Suprapubic skin (tissue), 4 donors: Measurements from ENCODE around the gene USF2. TPM values are rescaled to one million over a fixed set of nuclear protein-coding genes. Genes with fewer than 3 reads are reported as not detected.
"Not testable (repeated sequence)": the region's sequence is repeated elsewhere in the genome, so short reads cannot be mapped to it uniquely, and the experiment has no call there.

Source experiments
- DNase-seq, 2 donors: peaks; one replicate each; pipeline ENCODE4 v3.0.0-alpha.2; 2019; ENCODE audit warnings: low spot score in 2 of 2
- H3K27ac ChIP-seq: fragments of 200-600 bp; sonication (generic); one replicate; pipeline ENCODE4 v1.5.1; 2019
- H3K27me3 ChIP-seq: fragments of 200-600 bp; sonication (generic); one replicate; pipeline ENCODE4 v1.5.1; 2019
- H3K36me3 ChIP-seq: fragments of 200-600 bp; sonication (generic); one replicate; pipeline ENCODE4 v1.5.1; 2019
- H3K4me1 ChIP-seq: fragments of 200-600 bp; sonication (generic); one replicate; pipeline ENCODE4 v1.5.1; 2019
- H3K4me3 ChIP-seq: fragments of 200-600 bp; sonication (generic); one replicate; pipeline ENCODE4 v1.5.1; 2019; ENCODE audit warnings: mild to moderate bottlenecking
- H3K9me3 ChIP-seq: fragments of 200-600 bp; sonication (generic); one replicate; pipeline ENCODE4 v1.5.1; 2019
- EP300 ChIP-seq: sonication (generic); formaldehyde crosslinking; IDR thresholded peaks from one replicate; pipeline ENCODE4 v1.6.1; 2017; ENCODE audit warnings: antibody characterized with exemption
- POLR2A ChIP-seq, 2 donors: fragments of 450-650 bp; IDR thresholded peaks; one replicate each; pipeline ENCODE4 v1.6.1; 2017; ENCODE audit warnings: antibody characterized with exemption in 2 of 2, mild to moderate bottlenecking in 2 of 2, moderate library complexity in 2 of 2
- POLR2AphosphoS5 ChIP-seq, 3 donors: sonication (generic); formaldehyde crosslinking; IDR thresholded peaks; one replicate each; pipeline ENCODE4 v1.6.1; 2017; ENCODE audit warnings: antibody characterized with exemption in 3 of 3
- WGBS: methylation state at CpG from one replicate; pipeline ENCODE4 v1.1.5; 2018; 5-methylcytosine and 5-hydroxymethylcytosine counted together
- total RNA-seq, 4 donors: library from RNA; depleted of rRNA; stranded (reverse); fragments of >200 nt; gene quantifications; one replicate each; pipeline ENCODE4 v1.1.0, GENCODE V29; 2016
- TF ChIP-seq, protein P1 (sequence below), 2 donors: fragments of 200-600 bp in 1 of 2; fragments of 450-650 bp in 1 of 2; sonication (generic) in 1 of 2; IDR thresholded peaks; one replicate each; pipeline ENCODE4 v1.5.1; 2016 to 2019; ENCODE audit warnings: antibody characterized with exemption in 2 of 2, mild to moderate bottlenecking in 1 of 2, moderate library complexity in 1 of 2

Gene USF2
- total RNA-seq, 4 donors from 2014 or later, result 111 to 178 (median 122) TPM

DNA sequence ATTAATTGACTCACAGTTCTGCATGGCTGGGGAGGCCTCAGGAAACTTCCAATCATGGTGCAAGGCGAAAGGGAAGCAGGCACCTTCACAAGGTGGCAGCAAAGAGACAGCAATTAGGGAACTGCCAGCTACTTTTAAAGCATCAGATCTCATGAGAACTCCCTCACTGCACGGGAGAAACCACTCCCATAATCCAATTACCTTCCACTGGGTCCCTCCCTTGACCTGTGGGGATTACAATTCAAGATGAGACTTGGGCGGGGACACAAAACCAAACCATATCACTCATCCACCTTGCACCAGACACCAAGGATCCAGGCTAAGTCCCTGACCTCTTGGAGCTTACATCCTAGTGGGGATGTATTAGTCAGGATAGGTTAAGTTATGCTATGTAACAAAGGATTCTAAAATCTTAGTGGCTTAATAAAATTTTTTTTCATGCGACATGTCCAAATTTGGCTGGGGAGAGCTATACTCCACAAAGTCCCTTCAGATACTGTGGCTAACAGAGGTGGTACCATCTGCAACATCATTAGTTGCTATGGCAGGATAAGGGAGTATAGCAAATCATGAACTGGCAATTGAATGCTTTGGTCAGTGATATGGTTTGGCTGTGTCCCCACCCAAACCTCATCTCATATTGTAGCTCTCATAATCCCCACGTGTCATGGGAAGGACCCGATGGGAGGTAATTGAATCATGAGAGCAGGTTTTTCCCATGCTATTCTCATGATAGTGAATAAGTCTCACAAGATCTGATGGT, 31.9 kb upstream of the USF2 start:
- H3K4me3 ChIP-seq, result no peak overlapping the region
- no peaks in the 10 kb centered on the region for H3K9me3 ChIP-seq
- H3K4me1 ChIP-seq, result no peaks in the 10 kb centered on the region
- DNase-seq, result no peak
- WGBS, result 74% methylated on average over 6 of the region's 6 CpGs
- H3K27ac ChIP-seq, result no peak overlapping the region
- TF ChIP-seq POLR2AphosphoS5 (IDR thresholded peaks at IDR 0.05) (no peak), EP300 (no peak), POLR2A (IDR thresholded peaks at IDR 0.05) (no peak)
- TF ChIP-seq, protein P1, sequence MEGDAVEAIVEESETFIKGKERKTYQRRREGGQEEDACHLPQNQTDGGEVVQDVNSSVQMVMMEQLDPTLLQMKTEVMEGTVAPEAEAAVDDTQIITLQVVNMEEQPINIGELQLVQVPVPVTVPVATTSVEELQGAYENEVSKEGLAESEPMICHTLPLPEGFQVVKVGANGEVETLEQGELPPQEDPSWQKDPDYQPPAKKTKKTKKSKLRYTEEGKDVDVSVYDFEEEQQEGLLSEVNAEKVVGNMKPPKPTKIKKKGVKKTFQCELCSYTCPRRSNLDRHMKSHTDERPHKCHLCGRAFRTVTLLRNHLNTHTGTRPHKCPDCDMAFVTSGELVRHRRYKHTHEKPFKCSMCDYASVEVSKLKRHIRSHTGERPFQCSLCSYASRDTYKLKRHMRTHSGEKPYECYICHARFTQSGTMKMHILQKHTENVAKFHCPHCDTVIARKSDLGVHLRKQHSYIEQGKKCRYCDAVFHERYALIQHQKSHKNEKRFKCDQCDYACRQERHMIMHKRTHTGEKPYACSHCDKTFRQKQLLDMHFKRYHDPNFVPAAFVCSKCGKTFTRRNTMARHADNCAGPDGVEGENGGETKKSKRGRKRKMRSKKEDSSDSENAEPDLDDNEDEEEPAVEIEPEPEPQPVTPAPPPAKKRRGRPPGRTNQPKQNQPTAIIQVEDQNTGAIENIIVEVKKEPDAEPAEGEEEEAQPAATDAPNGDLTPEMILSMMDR (IDR thresholded peaks at IDR 0.05), result no peak
- H3K36me3 ChIP-seq, result no peaks in the 10 kb centered on the region
- no peaks in the 10 kb centered on the region for H3K27me3 ChIP-seq

DNA sequence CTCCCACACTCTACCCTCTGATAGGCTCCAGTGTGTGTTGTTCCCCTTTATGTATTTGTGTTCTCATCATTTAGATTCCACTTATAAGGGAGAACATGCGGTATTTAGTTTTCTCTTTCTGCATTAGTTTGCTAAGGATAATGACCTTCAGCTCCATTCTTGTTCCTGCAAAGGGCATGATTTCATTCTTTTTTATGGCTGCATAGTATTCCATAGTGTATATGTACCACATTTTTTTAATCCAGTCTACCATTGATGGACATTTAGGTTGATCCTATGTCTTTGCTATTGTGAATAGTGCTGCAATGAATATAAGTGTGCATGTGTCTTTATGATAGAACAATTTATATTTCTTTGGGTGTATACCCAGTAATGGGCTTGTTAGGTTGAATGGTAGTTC, 29.2 kb upstream of the USF2 start:
- H3K9me3 ChIP-seq, H3K27me3 ChIP-seq, H3K27ac ChIP-seq, H3K4me1 ChIP-seq, H3K36me3 ChIP-seq, H3K4me3 ChIP-seq, DNase-seq: not testable (repeated sequence)
- 91% methylated on average over 1 of the region's 1 CpG for WGBS

DNA sequence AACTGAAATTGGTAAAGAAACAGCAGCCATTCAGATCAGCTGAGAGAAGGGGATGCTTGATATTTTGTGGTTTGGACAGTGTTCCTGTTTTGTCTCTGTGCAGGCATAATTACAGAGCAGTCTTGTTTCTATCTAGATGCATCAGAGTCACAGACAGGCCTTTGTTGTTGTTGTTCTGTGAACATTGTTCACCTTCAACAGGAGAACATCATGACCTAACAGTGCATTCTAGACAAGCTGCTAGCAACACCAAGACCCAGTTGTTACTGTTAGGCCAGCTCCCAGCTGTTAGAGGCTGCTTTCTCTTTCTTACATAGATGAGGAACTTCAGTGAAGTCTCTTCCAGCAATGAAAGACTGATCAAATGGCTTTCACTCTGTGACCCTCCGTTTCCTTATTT, 28.4 kb upstream of the USF2 start:
- WGBS, result 82% methylated on average over 1 of the region's 1 CpG
- Histone ChIP-seq H3K27ac (no peak overlapping the region), H3K27me3 (no peaks in the 10 kb centered on the region), H3K36me3 (no peaks in the 10 kb centered on the region), H3K4me1 (no peaks in the 10 kb centered on the region), H3K4me3 (no peak overlapping the region), H3K9me3 (no peaks in the 10 kb centered on the region)
- no peak for TF ChIP-seq POLR2AphosphoS5 (IDR thresholded peaks at IDR 0.05)
- TF ChIP-seq EP300, result no peak
- no peak for TF ChIP-seq POLR2A (IDR thresholded peaks at IDR 0.05)
- TF ChIP-seq, protein P1 (IDR thresholded peaks at IDR 0.05), result no peak
- DNase-seq, result no peak

DNA sequence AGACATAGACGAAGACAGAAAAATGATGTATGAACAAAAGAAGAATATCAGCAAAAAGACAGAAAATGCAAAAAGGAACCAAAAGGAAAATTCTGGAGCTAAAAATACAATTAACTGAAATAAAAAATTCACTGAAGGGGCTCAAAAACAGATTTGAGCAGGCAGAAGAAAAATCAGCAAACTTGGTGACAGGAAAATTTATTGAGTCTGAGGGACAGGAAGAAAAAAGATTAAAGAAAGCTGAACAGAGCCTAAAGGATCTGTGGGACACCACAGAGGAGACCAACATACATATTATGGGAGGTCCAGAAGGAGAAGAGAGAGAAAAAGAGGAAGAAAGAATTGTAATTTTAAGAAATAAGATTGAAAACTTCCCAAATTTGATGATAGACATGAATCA, 27.3 kb upstream of the USF2 start:
- H3K27me3 ChIP-seq, result no peaks in the 10 kb centered on the region
- H3K4me1 ChIP-seq, result no peaks in the 10 kb centered on the region
- H3K36me3 ChIP-seq, result no peaks in the 10 kb centered on the region
- no peak for TF ChIP-seq EP300
- TF ChIP-seq POLR2A (IDR thresholded peaks at IDR 0.05), result no peak
- no peak for TF ChIP-seq POLR2AphosphoS5 (IDR thresholded peaks at IDR 0.05)
- TF ChIP-seq, protein P1 (IDR thresholded peaks at IDR 0.05), result no peak
- H3K9me3 ChIP-seq, result no peaks in the 10 kb centered on the region
- no peak overlapping the region for H3K27ac ChIP-seq
- 95% methylated on average over 1 of the region's 1 CpG for WGBS
- H3K4me3 ChIP-seq, result no peak overlapping the region
- DNase-seq, result no peak

DNA sequence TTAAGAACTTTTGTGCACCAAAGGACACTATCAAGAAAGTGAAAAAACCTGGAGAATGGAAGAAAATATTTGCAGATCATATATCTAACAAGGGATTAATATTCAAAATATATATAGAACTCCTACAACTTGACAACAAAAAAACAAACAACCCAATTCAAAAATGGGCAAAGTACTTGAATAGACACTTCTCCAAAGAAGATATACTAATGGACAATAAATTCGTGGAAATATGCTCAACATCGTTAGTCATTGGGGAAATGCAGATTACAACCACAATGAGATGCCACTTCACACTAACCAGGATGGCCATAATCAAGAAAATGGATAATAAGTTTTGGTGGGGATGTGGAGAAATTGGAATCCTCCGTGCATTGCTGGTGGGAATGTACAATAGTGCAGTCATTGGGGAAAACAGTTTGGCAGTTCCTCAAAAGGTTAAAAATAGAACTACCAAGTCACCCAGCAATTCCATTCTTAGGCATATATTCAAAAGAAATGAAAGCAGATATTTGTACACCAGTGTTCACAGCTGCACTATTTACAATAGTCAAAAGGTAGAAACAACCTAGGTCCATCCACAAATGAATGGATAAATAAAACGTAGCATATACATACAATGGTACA, 22.2 kb upstream of the USF2 start:
- no peak for DNase-seq
- no peak for TF ChIP-seq POLR2A (IDR thresholded peaks at IDR 0.05)
- TF ChIP-seq, protein P1 (IDR thresholded peaks at IDR 0.05), result no peak
- no peak for TF ChIP-seq POLR2AphosphoS5 (IDR thresholded peaks at IDR 0.05)
- no peak for TF ChIP-seq EP300
- H3K36me3 ChIP-seq, result peaks cover 6% of the 10 kb centered on the region
- no peaks in the 10 kb centered on the region for H3K9me3 ChIP-seq
- H3K27ac ChIP-seq, result no peak overlapping the region
- H3K27me3 ChIP-seq, result peaks cover 20% of the 10 kb centered on the region
- WGBS, result 65% methylated on average over 4 of the region's 4 CpGs
- no peak overlapping the region for H3K4me3 ChIP-seq
- H3K4me1 ChIP-seq, result peaks cover 28% of the 10 kb centered on the region
